Testis (tissue), 3 donors: ENCODE results near the gene TYROBP. TPM values are rescaled to one million over a fixed set of nuclear protein-coding genes. Genes with fewer than 3 reads are reported as not detected.
"Not testable (repeated sequence)": the region's sequence is repeated elsewhere in the genome, so short reads cannot be mapped to it uniquely, and the experiment has no call there.

Experiments used
- DNase-seq: peaks from one replicate; pipeline ENCODE4 v3.0.0-alpha.2; 2019
- H3K27ac ChIP-seq, 2 donors: fragments of 200-600 bp; sonication (generic); one replicate each; pipeline ENCODE4 v1.5.1; 2019
- H3K27me3 ChIP-seq: fragments of 200-600 bp; sonication (generic); one replicate; pipeline ENCODE4 v1.5.1; 2019
- H3K36me3 ChIP-seq: fragments of 200-600 bp; sonication (generic); one replicate; pipeline ENCODE4 v1.5.1; 2017; ENCODE audit warnings: low read depth; ENCODE audit errors: missing control alignments
- H3K4me1 ChIP-seq: fragments of 200-600 bp; sonication (generic); one replicate; pipeline ENCODE4 v1.5.1; 2019
- H3K4me3 ChIP-seq, 2 donors: fragments of 200-600 bp; sonication (generic); one replicate each; pipeline ENCODE4 v1.5.1; 2017 to 2019
- H3K9me3 ChIP-seq: fragments of 200-600 bp; sonication (generic); one replicate; pipeline ENCODE4 v1.5.1; 2017
- CTCF ChIP-seq, 3 experiments: fragments of 450-650 bp in 2 of 3; fragments of 200-600 bp in 1 of 3; sonication (generic) in 1 of 3; IDR thresholded peaks; one replicate each; pipeline ENCODE4 v1.5.1; 2016 to 2019; ENCODE audit warnings: antibody characterized with exemption in 3 of 3, mild to moderate bottlenecking in 2 of 3, moderate library complexity in 1 of 3
- POLR2A ChIP-seq: fragments of 450-650 bp; IDR thresholded peaks from one replicate; pipeline ENCODE4 v1.6.1; 2017; ENCODE audit warnings: antibody characterized with exemption, mild to moderate bottlenecking, moderate library complexity
- WGBS, 2 donors: methylation state at CpG; one replicate each; pipeline ENCODE4 v1.1.5; 2018; 5-methylcytosine and 5-hydroxymethylcytosine counted together
- intact Hi-C: fragments of 100-400 bp; cut with DNase I; formaldehyde crosslinking; loops from one replicate; pipeline ENCODE4 v1.15.1; 2023; ENCODE audit warnings: low total_unique reads
- polyA plus RNA-seq: library from polyadenylated mRNA; stranded (reverse); fragments of 350-450 nt; fragmentation: Illumina TruSeq; extraction: RNeasy Lipid Tissue Mini Kit (QIAGEN cat#74804); gene quantifications from one replicate; pipeline ENCODE4 v1.2.3, GENCODE V29; 2014; ENCODE audit warnings: low read depth, low replicate concordance; ENCODE audit not compliant: insufficient read depth
- total RNA-seq, 2 donors: library from RNA; depleted of rRNA; stranded (reverse); fragments of >200 nt; gene quantifications; one replicate each; pipeline ENCODE4 v1.2.3, GENCODE V29; 2016

The TYROBP gene
- total and polyA plus RNA-seq, 3 donors from 2014 or later: 2.9 to 77.5 (median 21.7) TPM

- H3K4me1 ChIP-seq: peaks cover 7% of the 10 kb centered on the region
- H3K4me3 ChIP-seq: peak overlapping the region; percentile 63 to 75
- no peak for DNase-seq
- H3K27me3 ChIP-seq: no peaks in the 10 kb centered on the region
- no peaks in the 10 kb centered on the region for H3K36me3 ChIP-seq
- H3K27ac ChIP-seq: peak overlapping the region; percentile 53 to 83
- TF ChIP-seq CTCF (IDR thresholded peaks at IDR 0.05): no peak
- WGBS, 2 donors: 77 to 83% methylated on average over 13 of the region's 13 CpGs
- no peaks in the 10 kb centered on the region for H3K9me3 ChIP-seq
- intact Hi-C loops: no loop called here
Measured at GRCh38 chr19:35897706-35898451, 10.2 kb downstream of the TYROBP start.

GRCh38 chr19:35896643-35897040 is 11.5 kb downstream of the TYROBP start:
- TF ChIP-seq POLR2A: no peak
- no peak for TF ChIP-seq CTCF (IDR thresholded peaks at IDR 0.05)
- WGBS, 2 donors: 94 to 96% methylated on average over 8 to 13 of the region's 13 CpGs
- peaks cover 7% of the 10 kb centered on the region for H3K4me1 ChIP-seq
- H3K36me3 ChIP-seq: no peaks in the 10 kb centered on the region
- no peak for DNase-seq
- H3K27ac ChIP-seq: no peak overlapping the region
- H3K9me3 ChIP-seq: no peaks in the 10 kb centered on the region
- intact Hi-C loops: no loop called here
- H3K4me3 ChIP-seq: no peak overlapping the region
- no peaks in the 10 kb centered on the region for H3K27me3 ChIP-seq

- no peak for TF ChIP-seq POLR2A
- TF ChIP-seq CTCF (IDR thresholded peaks at IDR 0.05): no peak
- no peak overlapping the region for H3K27ac ChIP-seq
- no peak overlapping the region for H3K4me3 ChIP-seq
- no peaks in the 10 kb centered on the region for H3K9me3 ChIP-seq
- no peaks in the 10 kb centered on the region for H3K36me3 ChIP-seq
- 91% methylated on average over 19 of the region's 21 CpGs; no CpG with 5 or more reads in 1 of the 2 donors for WGBS, 2 donors
- intact Hi-C loops: no loop called here
- no peak for DNase-seq
- H3K27me3 ChIP-seq: no peaks in the 10 kb centered on the region
- peaks cover 7% of the 10 kb centered on the region for H3K4me1 ChIP-seq
Measured at GRCh38 chr19:35895911-35896642, 12.0 kb downstream of the TYROBP start.

GRCh38 chr19:35894342-35894741 is 13.8 kb downstream of the TYROBP start:
- H3K4me1 ChIP-seq: peaks cover 7% of the 10 kb centered on the region
- no peak overlapping the region for H3K27ac ChIP-seq
- no peak for DNase-seq
- TF ChIP-seq POLR2A: no peak
- TF ChIP-seq CTCF (IDR thresholded peaks at IDR 0.05): no peak
- no peaks in the 10 kb centered on the region for H3K9me3 ChIP-seq
- H3K36me3 ChIP-seq: no peaks in the 10 kb centered on the region
- WGBS, 2 donors: 83 to 93% methylated on average over 2 of the region's 2 CpGs
- no peak overlapping the region for H3K4me3 ChIP-seq
- no peaks in the 10 kb centered on the region for H3K27me3 ChIP-seq
- intact Hi-C loops: no loop called here

- intact Hi-C loops, H3K4me3 ChIP-seq, DNase-seq, H3K4me1 ChIP-seq, H3K27ac ChIP-seq, H3K36me3 ChIP-seq, H3K9me3 ChIP-seq, H3K27me3 ChIP-seq: not testable (repeated sequence)
- WGBS, 2 donors: 94 to 98% methylated on average over 3 of the region's 3 CpGs
Measured at GRCh38 chr19:35891819-35892218, 16.3 kb downstream of the TYROBP start.
